Measurements from ENCODE around the gene SUV39H2. TPM values are rescaled to one million over a fixed set of nuclear protein-coding genes. Genes with fewer than 3 reads are reported as not detected.
"Not testable (repeated sequence)": the region's sequence is repeated elsewhere in the genome, so short reads cannot be mapped to it uniquely, and the experiment has no call there.

Gene SUV39H2
- total RNA-seq, 1 experiment from 2014 or later = 21.9 TPM

- in situ Hi-C loops (cut with HindIII; ENCODE audit: low pct_unique_long_range_greater_than_20kb, low sequenced_read_pairs); POLR2A ChIA-PET; ATAC-seq; H3K27ac ChIP-seq (ENCODE audit: low read length); CTCF ChIA-PET; intact Hi-C loops (cut with micrococcal nuclease; ENCODE audit: unreplicated experiment); BruUV-seq (replicated peaks); H3K27me3 ChIP-seq (ENCODE audit: control insufficient read depth, insufficient read depth, low read length); H3K4me1 ChIP-seq (ENCODE audit: control insufficient read depth, insufficient read depth, low read length); DNase-seq (ENCODE audit: low read depth, low spot score); H3K9me3 ChIP-seq (ENCODE audit: control insufficient read depth, insufficient read depth, low read depth, low read length); H3K4me3 ChIP-seq (ENCODE audit: low read depth in 2 of 2, low read length in 2 of 2); H3K36me3 ChIP-seq (ENCODE audit: control insufficient read depth, insufficient read depth, low read length): not testable (repeated sequence)
Measured at GRCh38 chr10:14942147-14942949, 63.7 kb downstream of the SUV39H2 start.

- intact Hi-C loops (cut with micrococcal nuclease; ENCODE audit: unreplicated experiment); H3K27me3 ChIP-seq (ENCODE audit: control insufficient read depth, insufficient read depth, low read length); H3K4me3 ChIP-seq (ENCODE audit: low read depth in 2 of 2, low read length in 2 of 2); POLR2A ChIA-PET; ATAC-seq; BruUV-seq (replicated peaks); H3K4me1 ChIP-seq (ENCODE audit: control insufficient read depth, insufficient read depth, low read length); H3K27ac ChIP-seq (ENCODE audit: low read length); H3K9me3 ChIP-seq (ENCODE audit: control insufficient read depth, insufficient read depth, low read depth, low read length); DNase-seq (ENCODE audit: low read depth, low spot score); CTCF ChIA-PET; H3K36me3 ChIP-seq (ENCODE audit: control insufficient read depth, insufficient read depth, low read length); in situ Hi-C loops (cut with HindIII; ENCODE audit: low pct_unique_long_range_greater_than_20kb, low sequenced_read_pairs): not testable (repeated sequence)
Measured at GRCh38 chr10:14942950-14943338, 64.3 kb downstream of the SUV39H2 start.

GRCh38 chr10:14945108-14945507 is 66.4 kb downstream of the SUV39H2 start:
- ChIA-PET CTCF (no interaction called here), POLR2A (no interaction called here)
- DNase-seq (ENCODE audit: low read depth, low spot score) (no peak), ATAC-seq (no peak)
- Histone ChIP-seq H3K27me3 (ENCODE audit: control insufficient read depth, insufficient read depth, low read length) (no peaks in the 10 kb centered on the region), H3K4me3 (ENCODE audit: low read depth in 2 of 2, low read length in 2 of 2) (no peak overlapping the region), H3K27ac (ENCODE audit: low read length) (no peak overlapping the region), H3K9me3 (ENCODE audit: control insufficient read depth, insufficient read depth, low read depth, low read length) (no peaks in the 10 kb centered on the region), H3K36me3 (ENCODE audit: control insufficient read depth, insufficient read depth, low read length) (no peaks in the 10 kb centered on the region; the same call in 1 of the 2 replicates), H3K4me1 (ENCODE audit: control insufficient read depth, insufficient read depth, low read length) (no peaks in the 10 kb centered on the region)
- no TSS peak for BruUV-seq (replicated peaks)
- in situ Hi-C loops (cut with HindIII; ENCODE audit: low pct_unique_long_range_greater_than_20kb, low sequenced_read_pairs) = no loop called here
- TF ChIP-seq TCF7L2 (IDR thresholded peaks at IDR 0.05; ENCODE audit: low read depth, low read length) = no peak
- no peak for TF ChIP-seq CTCF (IDR thresholded peaks at IDR 0.05)
- TF ChIP-seq REST (IDR thresholded peaks at IDR 0.05; ENCODE audit: insufficient read depth in 1 of 2, low read depth in 2 of 2, low read length in 1 of 2) = no peak
- TF ChIP-seq SIN3A (IDR thresholded peaks at IDR 0.05; ENCODE audit: borderline replicate concordance, insufficient read depth, low read depth, low read length) = no peak
- TF ChIP-seq POLR2AphosphoS5 (IDR thresholded peaks at IDR 0.05; ENCODE audit: low read depth, low read length) = no peak
- intact Hi-C loops (cut with micrococcal nuclease; ENCODE audit: unreplicated experiment) = no loop called here

Data from Panc1 (cell line).